Right atrium auricular region (tissue), 2 donors: ENCODE measurements around the gene GRM5. TPM values are rescaled to one million over a fixed set of nuclear protein-coding genes. Genes with fewer than 3 reads are reported as not detected.

ENCODE experiments used
- DNase-seq: peaks from one replicate; pipeline ENCODE4 v3.0.0-alpha.2; 2019; ENCODE audit warnings: low spot score
- H3K27ac ChIP-seq, 2 donors: fragments of 200-600 bp; sonication (generic); 1 replicate in 1 of 2; 2 replicates in 1 of 2; pipeline ENCODE4 v1.5.1; 2016 to 2019
- H3K27me3 ChIP-seq, 2 donors: fragments of 200-600 bp; sonication (generic); one replicate each; pipeline versions ENCODE4 v1.5.1 to v1.6.0; 2017 to 2019
- H3K36me3 ChIP-seq: fragments of 200-600 bp; sonication (generic); one replicate; pipeline ENCODE4 v1.5.1; 2016
- H3K4me1 ChIP-seq, 2 donors: fragments of 200-600 bp; sonication (generic); one replicate each; pipeline versions ENCODE4 v1.5.1 to v1.6.0; 2017 to 2019
- H3K4me3 ChIP-seq, 2 donors: fragments of 200-600 bp; sonication (generic); 1 replicate in 1 of 2; 2 replicates in 1 of 2; pipeline ENCODE4 v1.5.1; 2017 to 2019; ENCODE audit warnings: mild to moderate bottlenecking in 1 of 2, moderate library complexity in 1 of 2
- H3K9me3 ChIP-seq, 2 donors: fragments of 200-600 bp; sonication (generic); one replicate each; pipeline ENCODE4 v1.5.1; 2019
- total RNA-seq, 2 donors: library from RNA; depleted of rRNA; stranded (reverse); fragments of >200 nt; gene quantifications; one replicate each; pipeline ENCODE4 v1.1.0, GENCODE V29; 2016
- TF ChIP-seq, protein P1 (sequence below), 2 donors: fragments of 200-600 bp; sonication (generic); IDR thresholded peaks; one replicate each; pipeline ENCODE4 v1.5.1; 2019; ENCODE audit warnings: antibody characterized with exemption in 2 of 2

The GRM5 gene
- total RNA-seq, 2 donors from 2014 or later, result not detected

DNA sequence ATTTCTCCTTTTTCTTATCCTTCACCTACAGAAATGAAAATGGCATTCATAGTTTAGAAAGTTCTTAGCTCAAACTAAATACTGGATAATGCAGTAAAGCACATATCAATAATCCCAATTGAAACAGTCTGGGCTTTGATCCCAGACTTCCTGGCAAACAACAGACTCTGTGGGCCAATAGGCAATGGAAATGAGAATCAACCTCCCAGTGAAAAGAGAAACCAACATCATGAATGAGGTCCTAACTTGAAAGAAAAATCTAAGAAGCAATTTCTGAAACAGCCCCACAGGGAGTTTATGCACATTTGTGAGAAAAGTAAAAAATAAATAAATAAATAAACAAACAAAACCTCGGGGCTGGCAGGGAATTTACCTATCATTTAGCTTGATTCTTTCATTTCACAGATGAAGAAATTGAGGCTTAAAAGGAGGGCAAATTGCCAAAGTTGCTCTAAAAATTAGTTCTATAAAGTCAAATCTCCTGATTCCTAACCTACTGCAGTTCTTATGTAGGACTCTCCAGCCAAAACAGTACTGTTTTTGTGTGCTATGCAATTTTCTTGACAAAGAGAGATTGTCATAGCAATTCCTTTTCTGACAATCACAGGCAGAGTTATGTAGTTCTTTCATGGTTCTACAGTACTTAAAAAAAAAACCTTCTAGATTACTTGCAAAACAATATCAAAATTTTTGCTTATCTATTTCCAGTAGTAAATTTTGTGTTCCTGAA is 265.8 kb downstream of the GRM5 start:
- H3K27ac ChIP-seq, result no peak overlapping the region
- no peaks in the 10 kb centered on the region for H3K36me3 ChIP-seq
- H3K27me3 ChIP-seq, result no peaks in the 10 kb centered on the region
- TF ChIP-seq, protein P1, sequence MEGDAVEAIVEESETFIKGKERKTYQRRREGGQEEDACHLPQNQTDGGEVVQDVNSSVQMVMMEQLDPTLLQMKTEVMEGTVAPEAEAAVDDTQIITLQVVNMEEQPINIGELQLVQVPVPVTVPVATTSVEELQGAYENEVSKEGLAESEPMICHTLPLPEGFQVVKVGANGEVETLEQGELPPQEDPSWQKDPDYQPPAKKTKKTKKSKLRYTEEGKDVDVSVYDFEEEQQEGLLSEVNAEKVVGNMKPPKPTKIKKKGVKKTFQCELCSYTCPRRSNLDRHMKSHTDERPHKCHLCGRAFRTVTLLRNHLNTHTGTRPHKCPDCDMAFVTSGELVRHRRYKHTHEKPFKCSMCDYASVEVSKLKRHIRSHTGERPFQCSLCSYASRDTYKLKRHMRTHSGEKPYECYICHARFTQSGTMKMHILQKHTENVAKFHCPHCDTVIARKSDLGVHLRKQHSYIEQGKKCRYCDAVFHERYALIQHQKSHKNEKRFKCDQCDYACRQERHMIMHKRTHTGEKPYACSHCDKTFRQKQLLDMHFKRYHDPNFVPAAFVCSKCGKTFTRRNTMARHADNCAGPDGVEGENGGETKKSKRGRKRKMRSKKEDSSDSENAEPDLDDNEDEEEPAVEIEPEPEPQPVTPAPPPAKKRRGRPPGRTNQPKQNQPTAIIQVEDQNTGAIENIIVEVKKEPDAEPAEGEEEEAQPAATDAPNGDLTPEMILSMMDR (IDR thresholded peaks at IDR 0.05), result no peak
- H3K9me3 ChIP-seq, result no peaks in the 10 kb centered on the region
- no peak overlapping the region for H3K4me3 ChIP-seq
- no peaks in the 10 kb centered on the region for H3K4me1 ChIP-seq
- DNase-seq, result no peak

DNA sequence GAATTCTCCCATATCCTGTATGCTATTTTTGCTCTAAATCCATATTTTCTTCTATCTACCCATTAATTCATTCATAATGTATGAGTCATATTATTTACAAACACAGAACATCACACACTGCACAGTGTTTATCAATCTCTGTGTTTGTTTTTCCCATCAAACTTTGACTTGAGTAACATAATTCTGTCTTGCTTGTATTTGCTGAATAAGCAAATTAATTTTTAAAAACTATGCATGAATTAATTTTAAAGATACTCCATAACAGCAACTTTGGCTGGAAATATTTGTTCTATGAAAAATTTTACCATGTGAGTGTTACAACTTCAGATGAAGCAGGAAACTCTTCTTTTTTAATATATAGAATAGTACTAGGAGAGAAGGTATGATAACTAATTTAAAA is 275.6 kb downstream of the GRM5 start:
- H3K4me1 ChIP-seq, result no peaks in the 10 kb centered on the region
- H3K36me3 ChIP-seq, result no peaks in the 10 kb centered on the region
- H3K9me3 ChIP-seq, result no peaks in the 10 kb centered on the region
- DNase-seq, result no peak
- no peak overlapping the region for H3K4me3 ChIP-seq
- TF ChIP-seq, protein P1 (IDR thresholded peaks at IDR 0.05), result no peak
- no peaks in the 10 kb centered on the region for H3K27me3 ChIP-seq
- no peak overlapping the region for H3K27ac ChIP-seq

DNA sequence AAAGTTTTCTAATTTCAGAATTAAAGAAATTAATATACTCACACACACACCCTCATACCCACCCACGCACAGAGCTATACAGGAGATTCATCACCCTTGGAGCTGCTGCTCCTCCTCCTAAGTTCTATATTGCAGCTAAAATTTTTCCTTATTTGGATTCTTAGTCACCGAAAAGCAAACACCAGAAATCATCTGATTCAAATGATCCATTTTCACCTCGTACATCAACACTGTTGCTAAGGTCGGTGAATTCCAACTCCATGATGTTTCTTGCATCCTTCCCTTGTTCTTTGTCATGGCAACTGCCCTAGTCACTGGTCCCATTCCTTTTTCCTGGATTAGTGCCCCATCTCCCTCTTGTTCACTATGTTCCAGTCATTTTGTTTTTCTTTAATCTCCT is 286.2 kb downstream of the GRM5 start:
- Histone ChIP-seq H3K4me3 (no peak overlapping the region), H3K36me3 (no peaks in the 10 kb centered on the region), H3K9me3 (no peaks in the 10 kb centered on the region), H3K27ac (no peak overlapping the region), H3K4me1 (no peaks in the 10 kb centered on the region), H3K27me3 (no peaks in the 10 kb centered on the region)
- TF ChIP-seq, protein P1 (IDR thresholded peaks at IDR 0.05), result no peak
- no peak for DNase-seq

DNA sequence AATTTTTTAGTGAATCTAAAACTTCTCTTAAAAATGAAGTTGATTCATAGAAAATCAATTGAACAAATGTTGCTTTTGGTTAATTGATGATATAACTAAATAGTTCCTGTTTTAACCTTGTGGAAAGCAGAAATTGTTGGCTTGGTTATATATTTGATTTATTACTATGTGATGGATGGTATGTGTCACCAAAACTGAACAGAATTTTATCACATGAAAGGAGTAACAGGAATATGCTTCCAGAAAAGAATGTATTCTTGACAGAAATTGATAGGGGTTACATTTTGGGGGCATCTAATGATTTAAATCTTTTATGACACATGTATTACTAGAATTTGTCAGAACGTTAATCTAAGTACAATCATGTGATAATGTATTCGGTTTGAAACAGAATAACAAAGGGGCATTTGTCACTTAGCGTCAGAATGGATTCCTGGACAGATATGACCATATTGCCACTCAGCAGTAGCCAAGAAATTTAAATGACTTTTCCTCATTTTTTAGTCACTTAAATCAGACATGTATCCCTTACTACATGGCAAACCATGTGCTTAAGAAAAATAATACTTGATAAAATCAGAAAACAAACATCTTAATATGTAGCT is 295.2 kb downstream of the GRM5 start:
- TF ChIP-seq, protein P1 (IDR thresholded peaks at IDR 0.05), result no peak
- no peaks in the 10 kb centered on the region for H3K36me3 ChIP-seq
- peaks cover 0 to 10% of the 10 kb centered on the region in 2 donors for H3K9me3 ChIP-seq
- H3K27me3 ChIP-seq, result no peaks in the 10 kb centered on the region
- no peak for DNase-seq
- no peaks in the 10 kb centered on the region for H3K4me1 ChIP-seq
- H3K4me3 ChIP-seq, result no peak overlapping the region
- no peak overlapping the region for H3K27ac ChIP-seq

DNA sequence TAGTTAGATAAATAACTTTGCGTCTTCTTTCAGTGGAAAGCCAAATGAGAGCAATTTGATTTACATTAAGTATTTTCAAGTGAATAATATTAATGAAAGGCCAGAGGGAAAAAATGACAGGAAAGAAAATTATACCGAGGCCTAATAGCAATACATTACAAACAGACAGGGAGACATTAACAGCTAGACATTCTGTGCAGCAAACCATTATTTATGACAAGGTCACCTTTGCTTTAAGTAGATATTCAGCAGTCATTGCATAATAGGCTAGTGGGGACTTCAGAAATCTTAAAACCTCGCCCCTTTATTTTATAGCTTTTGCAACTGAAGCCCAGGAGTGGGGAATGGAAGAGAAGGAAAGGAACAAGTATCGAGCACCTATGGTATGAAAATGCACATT is 321.6 kb downstream of the GRM5 start:
- H3K4me3 ChIP-seq, result no peak overlapping the region
- TF ChIP-seq, protein P1 (IDR thresholded peaks at IDR 0.05), result no peak
- no peaks in the 10 kb centered on the region for H3K9me3 ChIP-seq
- H3K4me1 ChIP-seq, result no peaks in the 10 kb centered on the region
- no peaks in the 10 kb centered on the region for H3K27me3 ChIP-seq
- DNase-seq, result no peak
- H3K27ac ChIP-seq, result no peak overlapping the region
- no peaks in the 10 kb centered on the region for H3K36me3 ChIP-seq
